A549 treated with GW870086 at 1 μM for 4 hours (cell line): ENCODE measurements around the gene FXYD1. TPM values are rescaled to one million over a fixed set of nuclear protein-coding genes. Genes with fewer than 3 reads are reported as not detected.

Experiments used
- total RNA-seq: library from RNA; stranded (reverse); fragments of 200-300 nt; extraction: Qiagen RNA extraction; gene quantifications from 5 replicates; pipeline ENCODE4 v1.2.3, GENCODE V29; 2022; ENCODE audit warnings: low read depth

The FXYD1 gene
- 0.39 to 0.57 TPM in 2 of 5 replicates, not detected in the others for total RNA-seq

DNA sequence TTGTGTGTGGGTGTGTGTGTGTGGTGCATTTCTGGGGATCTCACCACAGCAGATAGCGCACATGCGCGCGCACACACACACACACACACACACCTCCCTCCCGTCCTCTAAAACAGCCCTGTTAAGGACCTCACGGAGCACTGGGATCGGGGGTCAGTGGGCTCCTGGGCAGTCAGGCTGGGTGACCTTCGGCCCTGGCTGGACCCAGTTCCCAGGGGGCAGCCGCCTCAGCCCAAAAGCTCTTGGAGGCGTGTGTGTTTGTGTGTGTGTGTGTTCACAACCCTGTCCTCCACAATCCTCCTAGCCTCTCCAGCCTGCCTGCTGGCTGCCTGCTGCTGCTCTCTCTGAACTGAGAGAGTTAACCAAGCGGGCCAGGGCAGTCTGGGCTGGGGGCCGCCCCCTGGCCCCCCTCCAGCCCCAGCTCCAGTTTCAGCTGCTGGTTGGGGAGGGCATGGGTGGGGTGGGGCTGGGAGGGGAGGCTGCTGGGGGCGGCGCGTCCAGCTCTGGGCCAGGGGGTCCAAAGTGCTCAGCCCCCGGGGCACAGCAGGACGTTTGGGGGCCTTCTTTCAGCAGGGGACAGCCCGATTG is at the start of gene FXYD1:
Gene FXYD1 (plus strand): TSS at position 520 of the 588 bp plus-strand sequence. CDS start 1,256 bp downstream, outside the sequence.

DNA sequence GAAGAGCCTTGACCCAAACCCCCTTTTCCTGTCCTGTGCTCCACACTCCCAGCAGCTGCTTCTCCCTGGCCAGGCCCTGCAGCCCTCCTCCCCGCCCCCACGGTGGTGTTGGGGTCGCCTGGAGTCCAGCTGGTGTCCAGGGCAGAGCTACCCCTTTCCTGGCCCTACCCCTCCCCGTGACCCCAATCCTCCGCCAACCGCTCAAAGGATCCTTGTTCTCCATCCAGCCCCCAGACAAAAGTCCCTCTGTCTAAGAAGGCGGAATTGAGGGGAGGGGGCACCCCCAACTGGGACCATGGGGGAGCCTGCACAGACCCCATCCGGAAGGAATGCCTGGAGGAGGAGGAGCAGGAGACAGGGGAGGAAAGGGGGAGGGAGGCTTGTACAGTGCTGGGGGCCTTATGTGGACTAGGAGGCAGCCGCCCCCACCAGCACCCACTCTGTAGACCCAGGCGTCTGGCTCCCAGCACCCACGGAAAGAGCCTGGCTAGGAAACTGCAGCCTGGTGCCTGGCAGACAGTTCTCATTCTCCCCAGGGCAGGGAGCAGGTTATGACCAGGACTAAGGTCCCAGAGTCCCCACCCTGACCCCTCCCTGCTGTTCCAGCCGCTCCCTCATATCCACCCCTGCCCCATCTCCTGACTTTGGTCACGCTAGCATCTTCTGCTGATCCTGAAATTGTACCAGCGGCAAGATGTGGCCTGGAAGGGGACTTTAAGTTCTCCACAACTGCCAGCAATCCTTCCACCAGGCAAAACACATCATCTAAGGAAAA is 23.3 kb upstream of the FXYD1 start, which contains the start of gene FXYD3:
Gene FXYD3 (plus strand): TSS at position 647 of the 775 bp plus-strand sequence. CDS start 3,554 bp downstream, outside the sequence.

DNA sequence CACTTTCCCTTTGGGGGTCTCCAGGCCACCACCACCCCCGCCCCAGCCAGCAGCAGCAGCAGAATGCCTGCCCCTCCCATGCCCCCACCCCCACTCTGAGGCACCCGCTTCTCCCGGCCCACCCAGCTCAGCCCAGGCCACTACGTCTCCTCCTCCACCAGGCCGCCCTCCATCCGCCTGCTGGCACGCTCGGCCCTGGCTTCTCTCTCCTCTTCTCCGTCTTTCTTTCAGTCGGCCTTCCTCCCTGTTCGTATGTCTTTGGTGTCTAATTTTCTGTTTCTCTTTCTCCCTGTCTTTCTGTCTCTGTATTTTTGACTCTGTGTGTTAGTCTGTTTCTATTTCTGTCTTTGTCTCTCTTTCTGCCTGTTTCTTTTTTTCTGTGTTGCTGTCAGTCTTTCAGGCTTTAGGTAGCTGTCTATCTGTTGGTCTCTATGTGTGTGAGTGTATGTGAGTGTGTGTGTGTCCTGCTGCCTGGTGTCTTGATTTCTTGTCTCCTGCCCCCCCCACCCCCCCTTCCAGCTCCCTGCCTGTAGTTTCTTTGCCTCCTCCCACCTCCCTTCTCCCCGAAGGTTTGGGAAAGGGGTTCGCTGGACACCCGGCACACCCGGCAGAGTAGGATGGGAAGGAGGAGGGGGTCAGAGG is 3.9 kb upstream of the FXYD1 start, which contains the start of gene LGI4:
Gene LGI4 (minus strand): TSS at position 459 of the 642 bp plus-strand sequence. CDS start 379 bp downstream, at position 80.

DNA sequence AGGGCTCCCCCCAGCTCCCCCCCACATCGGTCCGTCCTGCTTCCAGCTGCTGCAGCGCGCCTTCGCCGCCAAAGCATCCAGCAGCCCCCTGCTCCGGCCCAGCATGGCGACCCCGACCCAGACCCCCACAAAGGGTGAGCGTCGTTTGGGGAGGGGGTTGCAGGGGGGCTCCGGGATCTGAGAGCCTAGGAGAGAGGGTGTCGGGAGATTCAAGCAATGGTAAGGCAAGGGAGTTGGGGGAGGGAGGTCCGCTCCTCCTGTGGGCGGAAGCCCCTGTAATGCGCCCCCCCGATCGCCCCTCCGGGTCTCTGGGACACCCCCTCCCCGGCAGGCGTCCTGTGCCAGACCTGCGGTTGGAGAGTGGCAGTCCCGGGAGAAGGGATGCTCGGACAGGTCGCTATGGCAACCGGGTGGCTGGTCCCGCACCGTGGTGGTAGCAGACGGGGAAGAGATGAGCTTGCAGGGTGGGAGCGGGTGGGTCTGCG is 4.6 kb downstream of the FXYD1 start, which contains the start of gene FXYD7:
Gene FXYD7 (plus strand): TSS at position 25 of the 485 bp plus-strand sequence. CDS start 79 bp downstream, at position 104.

DNA sequence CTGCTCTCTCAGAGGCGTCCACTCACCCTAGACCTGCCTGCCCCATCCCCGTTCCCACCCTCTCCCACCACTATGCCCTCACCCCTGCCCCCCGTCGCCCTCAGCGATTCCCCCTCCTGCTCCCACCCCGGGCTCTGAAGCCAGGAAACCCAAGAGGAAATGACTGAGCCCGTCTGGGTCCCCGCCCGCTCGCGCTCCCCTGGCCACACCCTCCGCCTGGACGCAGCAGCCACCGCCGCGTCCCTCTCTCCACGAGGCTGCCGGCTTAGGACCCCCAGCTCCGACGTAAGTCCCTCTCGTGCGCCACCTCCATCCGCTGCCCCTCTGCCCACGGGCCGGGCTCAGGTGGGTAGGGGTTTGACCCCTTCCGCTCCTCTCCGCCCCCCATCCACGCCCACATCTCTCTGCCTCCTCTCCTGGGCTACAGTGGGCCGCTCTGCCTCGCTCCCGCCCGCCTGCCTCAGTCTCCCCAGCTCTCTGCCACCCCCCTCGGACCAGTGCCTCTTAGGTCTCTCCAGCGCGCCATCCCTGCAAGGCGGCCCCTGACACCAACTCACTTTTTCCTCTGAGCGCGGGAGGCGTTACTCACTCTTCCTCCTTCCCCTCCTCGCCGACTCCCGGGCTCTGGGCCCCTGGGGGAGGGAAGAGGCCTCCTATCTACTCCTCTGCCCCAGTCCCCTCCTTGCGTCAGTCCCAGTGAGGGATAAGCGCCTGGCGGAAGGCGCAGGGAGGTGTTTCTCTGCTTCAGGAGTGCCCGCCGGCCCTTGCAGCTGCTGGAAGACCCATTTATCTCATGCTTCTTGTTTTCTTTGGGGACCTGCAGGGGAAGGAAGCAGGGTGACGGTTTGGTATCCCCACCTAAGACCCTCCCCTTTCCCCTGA is 16.1 kb downstream of the FXYD1 start, which contains the start of gene FXYD5:
Gene FXYD5 (plus strand): TSS at position 211 of the 882 bp plus-strand sequence. CDS start 816 bp downstream, outside the sequence.

Other genes with a start within 250 kb of the FXYD1 start
- gene ZNF30, start 211.9 kb upstream of the FXYD1 start, total RNA-seq, result 5.0 to 7.2 TPM (median 5.4 TPM) in 5 replicates
- 1.3 to 2.2 TPM (median 2.1 TPM) in 5 replicates for gene ZNF792, start 174.6 kb upstream of the FXYD1 start, total RNA-seq
- gene GRAMD1A, start 138.5 kb upstream of the FXYD1 start, total RNA-seq, result 127 to 167 TPM (median 165 TPM) in 5 replicates
- 15.3 to 20.9 TPM (median 20.5 TPM) in 5 replicates for gene SCN1B, start 108.4 kb upstream of the FXYD1 start, total RNA-seq
- 0.15 to 0.23 TPM in 2 of 5 replicates, not detected in the others for gene HPN, start 97.1 kb upstream of the FXYD1 start, total RNA-seq
- 0.39 to 0.46 TPM (median 0.42 TPM) in 3 of 5 replicates, not detected in the others for gene FXYD3, start 23.0 kb upstream of the FXYD1 start, total RNA-seq
- 0.13 to 0.30 TPM (median 0.21 TPM) in 4 of 5 replicates, not detected in the other for gene LGI4, start 3.8 kb upstream of the FXYD1 start, total RNA-seq
- gene FXYD7, start 4.4 kb downstream of the FXYD1 start, total RNA-seq, result 0.31 to 0.40 TPM in 2 of 5 replicates, not detected in the others
- 193 to 218 TPM (median 210 TPM) in 5 replicates for gene FXYD5, start 15.9 kb downstream of the FXYD1 start, total RNA-seq
- gene FAM187B, start 89.9 kb downstream of the FXYD1 start, total RNA-seq, result not detected in 5 replicates
- gene LSR, start 110.2 kb downstream of the FXYD1 start, total RNA-seq, result 8.0 to 13.1 TPM (median 9.4 TPM) in 5 replicates
- 113 to 154 TPM (median 150 TPM) in 5 replicates for gene USF2, start 130.1 kb downstream of the FXYD1 start, total RNA-seq
- 0.22 to 0.31 TPM in 2 of 5 replicates, not detected in the others for gene HAMP, start 143.7 kb downstream of the FXYD1 start, total RNA-seq
- not detected in 5 replicates for gene MAG, start 153.3 kb downstream of the FXYD1 start, total RNA-seq
- 0.95 to 1.4 TPM (median 1.0 TPM) in 5 replicates for gene CD22, start 190.4 kb downstream of the FXYD1 start, total RNA-seq
- gene FFAR1, start 209.1 kb downstream of the FXYD1 start, total RNA-seq, result not detected in 5 replicates
- 0.07 to 0.21 TPM in 2 of 5 replicates, not detected in the others for gene FFAR3, start 219.6 kb downstream of the FXYD1 start, total RNA-seq
- not detected in 5 replicates for gene GPR42, start 232.2 kb downstream of the FXYD1 start, total RNA-seq